ENCODE data around the gene HERPUD1.

DNA sequence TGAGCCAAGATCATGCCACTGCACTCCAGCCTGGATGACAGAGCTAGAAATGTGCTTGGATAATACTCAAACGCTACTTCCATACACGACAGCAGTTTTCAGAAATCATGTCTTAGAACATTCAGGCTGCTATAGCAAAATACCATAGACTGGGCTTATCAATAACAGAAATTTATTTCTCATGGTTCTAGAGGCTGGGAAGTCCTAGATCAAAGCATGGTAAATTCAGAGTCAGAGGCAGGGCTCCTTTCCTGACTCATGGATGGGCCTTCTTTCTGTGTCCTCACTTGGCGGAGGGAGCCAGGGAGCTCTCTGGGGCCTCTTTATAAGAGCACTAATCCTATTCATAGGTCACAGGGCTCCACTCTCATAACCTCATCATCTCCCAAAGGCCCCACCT lies 24.5 kb upstream of the HERPUD1 start:
- TF ChIP-seq FOXP2 (optimal IDR thresholded peaks at IDR 0.05; ENCODE audit: borderline replicate concordance, extremely low read depth, extremely low read length, insufficient read depth) (no peak), TAF1 (IDR thresholded peaks at IDR 0.05; ENCODE audit: borderline replicate concordance, insufficient read depth, low read length) (no peak), POLR2AphosphoS5 (IDR thresholded peaks at IDR 0.05; ENCODE audit: low read depth, low read length) (no peak)

Measured in PFSK-1 (cell line).